H1 (cell line): ENCODE data around the gene AURKB. TPM values are rescaled to one million over a fixed set of nuclear protein-coding genes. Genes with fewer than 3 reads are reported as not detected.

ENCODE experiments used
- EGR1 ChIP-seq: IDR thresholded peaks from 2 replicates; pipeline ENCODE4 v1.6.1; 2011; ENCODE audit warnings: low read depth, low read length, borderline replicate concordance
- JUN ChIP-seq: IDR thresholded peaks from 2 replicates; pipeline ENCODE4 v1.6.1; 2011; ENCODE audit warnings: low read depth, mild to moderate bottlenecking, improper control_type of control experiment, low read length
- JUND ChIP-seq: IDR thresholded peaks from 2 replicates; pipeline ENCODE4 v1.6.1; 2011; ENCODE audit warnings: mild to moderate bottlenecking, improper control_type of control experiment, low read length
- MAFK ChIP-seq: IDR thresholded peaks from 2 replicates; pipeline ENCODE4 v1.6.1; 2012; ENCODE audit warnings: low read depth, mild to moderate bottlenecking, improper control_type of control experiment, low read length
- PHF8 ChIP-seq: fragments of 200-600 bp; sonication (generic); conservative IDR thresholded peaks from 2 replicates; pipeline ENCODE4 v1.7.1; 2012; ENCODE audit warnings: low read depth, mild to moderate bottlenecking, inconsistent platforms, low read length, moderate library complexity
- POLR2AphosphoS5 ChIP-seq: IDR thresholded peaks from 2 replicates; pipeline ENCODE4 v1.6.1; 2011; ENCODE audit warnings: low read depth, low read length
- SAP30 ChIP-seq: fragments of 300-600 bp; sonication (generic); IDR thresholded peaks from 2 replicates; pipeline ENCODE4 v1.7.1; 2012; ENCODE audit warnings: low read length, moderate library complexity, mild to moderate bottlenecking, inconsistent platforms; ENCODE audit not compliant: insufficient read depth, insufficient replicate concordance
- SP4 ChIP-seq: IDR thresholded peaks from 2 replicates; pipeline ENCODE4 v1.6.1; 2012; ENCODE audit warnings: low read length, inconsistent platforms
- SRF ChIP-seq: IDR thresholded peaks from 2 replicates; pipeline ENCODE4 v1.6.1; 2011; ENCODE audit warnings: mild to moderate bottlenecking, low read depth, low read length, moderate library complexity
- TEAD4 ChIP-seq: IDR thresholded peaks from 2 replicates; pipeline ENCODE4 v1.6.1; 2012; ENCODE audit warnings: low read depth, low read length, inconsistent platforms, mixed read lengths
- polyA plus RNA-seq, 7 experiments: library from polyadenylated mRNA; depleted of rRNA in 3 of 7; stranded (reverse) in 5 of 7; unstranded in 2 of 7; fragments of >200 nt in 5 of 7; fragments of 200-250 nt in 2 of 7; gene quantifications; 1 replicate in 5 of 7; 2 replicates in 1 of 7; 4 replicates in 1 of 7; pipeline versions ENCODE4 v1.2.1 to v1.2.3, GENCODE V29; 2011 to 2013; ENCODE audit warnings: missing spikeins in 2 of 7, mixed read lengths in 2 of 7
- total RNA-seq: library from RNA; stranded (reverse); fragmentation: NEBNext Ultra II Directional; extraction: Animal tissue kit (Norgen Biotek cat#: 25700); gene quantifications from 2 replicates; pipeline ENCODE4 v1.2.1, GENCODE V29; 2021
- TF ChIP-seq, protein P1 (sequence below): fragments of 300-600 bp; sonication (generic); IDR thresholded peaks from 2 replicates; pipeline ENCODE4 v1.7.1; 2012; ENCODE audit warnings: low read length, moderate library complexity, mild to moderate bottlenecking, inconsistent platforms; ENCODE audit not compliant: insufficient replicate concordance

AURKB gene
- total and polyA plus RNA-seq, 2 of the 8 experiments (the other 6 are each of a cell fraction or from before 2014, with no cell fraction given) = 102 to 160 TPM

DNA sequence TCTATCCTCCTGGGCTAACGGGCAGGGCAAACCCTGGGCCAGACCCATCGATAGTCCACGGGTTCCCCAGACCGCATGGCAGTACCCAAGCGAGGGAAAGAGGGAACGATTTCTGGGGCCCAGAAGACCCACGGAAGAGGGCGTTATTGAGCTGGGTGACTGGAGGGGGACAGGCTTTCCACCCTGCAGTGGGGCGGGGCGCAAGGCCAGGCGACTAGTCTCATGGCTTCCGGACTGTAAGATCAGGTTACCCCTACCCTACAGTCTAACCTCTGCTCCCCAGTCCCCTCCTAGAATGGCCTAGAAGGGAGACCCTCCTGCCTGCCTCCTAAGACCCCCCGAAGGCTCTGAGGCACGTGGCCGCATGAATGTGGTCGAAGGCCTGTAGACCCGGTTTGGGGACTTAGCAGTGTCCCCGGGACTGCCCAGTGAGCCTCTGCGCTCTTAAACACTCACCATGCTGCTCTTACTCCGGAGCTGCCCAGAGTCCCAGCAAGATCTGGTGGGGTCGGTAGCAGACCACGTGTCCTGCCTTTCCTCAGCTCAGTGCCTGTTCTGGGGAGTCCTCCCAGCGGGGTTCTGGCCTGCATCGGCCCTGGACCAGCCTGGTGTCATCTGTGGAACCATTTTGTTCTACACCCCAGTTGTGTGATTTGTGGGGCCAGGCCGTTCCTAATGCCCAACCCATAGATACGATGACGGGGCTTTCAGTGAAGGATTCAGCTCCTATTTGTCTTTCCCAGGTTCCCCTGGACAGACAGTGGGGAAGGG, 13.2 kb upstream of the AURKB start (continued):
- peak; percentile 46 for TF ChIP-seq SAP30
- TF ChIP-seq SP4 = no peak
- TF ChIP-seq TEAD4 = no peak
- TF ChIP-seq SRF = no peak
- no peak for TF ChIP-seq JUND
- peak; percentile 51; the same call in 1 of the 2 replicates for TF ChIP-seq POLR2AphosphoS5
- no peak for TF ChIP-seq JUN
- TF ChIP-seq PHF8 = peak; percentile 51; the same call in 1 of the 2 replicates
- TF ChIP-seq, protein P1, sequence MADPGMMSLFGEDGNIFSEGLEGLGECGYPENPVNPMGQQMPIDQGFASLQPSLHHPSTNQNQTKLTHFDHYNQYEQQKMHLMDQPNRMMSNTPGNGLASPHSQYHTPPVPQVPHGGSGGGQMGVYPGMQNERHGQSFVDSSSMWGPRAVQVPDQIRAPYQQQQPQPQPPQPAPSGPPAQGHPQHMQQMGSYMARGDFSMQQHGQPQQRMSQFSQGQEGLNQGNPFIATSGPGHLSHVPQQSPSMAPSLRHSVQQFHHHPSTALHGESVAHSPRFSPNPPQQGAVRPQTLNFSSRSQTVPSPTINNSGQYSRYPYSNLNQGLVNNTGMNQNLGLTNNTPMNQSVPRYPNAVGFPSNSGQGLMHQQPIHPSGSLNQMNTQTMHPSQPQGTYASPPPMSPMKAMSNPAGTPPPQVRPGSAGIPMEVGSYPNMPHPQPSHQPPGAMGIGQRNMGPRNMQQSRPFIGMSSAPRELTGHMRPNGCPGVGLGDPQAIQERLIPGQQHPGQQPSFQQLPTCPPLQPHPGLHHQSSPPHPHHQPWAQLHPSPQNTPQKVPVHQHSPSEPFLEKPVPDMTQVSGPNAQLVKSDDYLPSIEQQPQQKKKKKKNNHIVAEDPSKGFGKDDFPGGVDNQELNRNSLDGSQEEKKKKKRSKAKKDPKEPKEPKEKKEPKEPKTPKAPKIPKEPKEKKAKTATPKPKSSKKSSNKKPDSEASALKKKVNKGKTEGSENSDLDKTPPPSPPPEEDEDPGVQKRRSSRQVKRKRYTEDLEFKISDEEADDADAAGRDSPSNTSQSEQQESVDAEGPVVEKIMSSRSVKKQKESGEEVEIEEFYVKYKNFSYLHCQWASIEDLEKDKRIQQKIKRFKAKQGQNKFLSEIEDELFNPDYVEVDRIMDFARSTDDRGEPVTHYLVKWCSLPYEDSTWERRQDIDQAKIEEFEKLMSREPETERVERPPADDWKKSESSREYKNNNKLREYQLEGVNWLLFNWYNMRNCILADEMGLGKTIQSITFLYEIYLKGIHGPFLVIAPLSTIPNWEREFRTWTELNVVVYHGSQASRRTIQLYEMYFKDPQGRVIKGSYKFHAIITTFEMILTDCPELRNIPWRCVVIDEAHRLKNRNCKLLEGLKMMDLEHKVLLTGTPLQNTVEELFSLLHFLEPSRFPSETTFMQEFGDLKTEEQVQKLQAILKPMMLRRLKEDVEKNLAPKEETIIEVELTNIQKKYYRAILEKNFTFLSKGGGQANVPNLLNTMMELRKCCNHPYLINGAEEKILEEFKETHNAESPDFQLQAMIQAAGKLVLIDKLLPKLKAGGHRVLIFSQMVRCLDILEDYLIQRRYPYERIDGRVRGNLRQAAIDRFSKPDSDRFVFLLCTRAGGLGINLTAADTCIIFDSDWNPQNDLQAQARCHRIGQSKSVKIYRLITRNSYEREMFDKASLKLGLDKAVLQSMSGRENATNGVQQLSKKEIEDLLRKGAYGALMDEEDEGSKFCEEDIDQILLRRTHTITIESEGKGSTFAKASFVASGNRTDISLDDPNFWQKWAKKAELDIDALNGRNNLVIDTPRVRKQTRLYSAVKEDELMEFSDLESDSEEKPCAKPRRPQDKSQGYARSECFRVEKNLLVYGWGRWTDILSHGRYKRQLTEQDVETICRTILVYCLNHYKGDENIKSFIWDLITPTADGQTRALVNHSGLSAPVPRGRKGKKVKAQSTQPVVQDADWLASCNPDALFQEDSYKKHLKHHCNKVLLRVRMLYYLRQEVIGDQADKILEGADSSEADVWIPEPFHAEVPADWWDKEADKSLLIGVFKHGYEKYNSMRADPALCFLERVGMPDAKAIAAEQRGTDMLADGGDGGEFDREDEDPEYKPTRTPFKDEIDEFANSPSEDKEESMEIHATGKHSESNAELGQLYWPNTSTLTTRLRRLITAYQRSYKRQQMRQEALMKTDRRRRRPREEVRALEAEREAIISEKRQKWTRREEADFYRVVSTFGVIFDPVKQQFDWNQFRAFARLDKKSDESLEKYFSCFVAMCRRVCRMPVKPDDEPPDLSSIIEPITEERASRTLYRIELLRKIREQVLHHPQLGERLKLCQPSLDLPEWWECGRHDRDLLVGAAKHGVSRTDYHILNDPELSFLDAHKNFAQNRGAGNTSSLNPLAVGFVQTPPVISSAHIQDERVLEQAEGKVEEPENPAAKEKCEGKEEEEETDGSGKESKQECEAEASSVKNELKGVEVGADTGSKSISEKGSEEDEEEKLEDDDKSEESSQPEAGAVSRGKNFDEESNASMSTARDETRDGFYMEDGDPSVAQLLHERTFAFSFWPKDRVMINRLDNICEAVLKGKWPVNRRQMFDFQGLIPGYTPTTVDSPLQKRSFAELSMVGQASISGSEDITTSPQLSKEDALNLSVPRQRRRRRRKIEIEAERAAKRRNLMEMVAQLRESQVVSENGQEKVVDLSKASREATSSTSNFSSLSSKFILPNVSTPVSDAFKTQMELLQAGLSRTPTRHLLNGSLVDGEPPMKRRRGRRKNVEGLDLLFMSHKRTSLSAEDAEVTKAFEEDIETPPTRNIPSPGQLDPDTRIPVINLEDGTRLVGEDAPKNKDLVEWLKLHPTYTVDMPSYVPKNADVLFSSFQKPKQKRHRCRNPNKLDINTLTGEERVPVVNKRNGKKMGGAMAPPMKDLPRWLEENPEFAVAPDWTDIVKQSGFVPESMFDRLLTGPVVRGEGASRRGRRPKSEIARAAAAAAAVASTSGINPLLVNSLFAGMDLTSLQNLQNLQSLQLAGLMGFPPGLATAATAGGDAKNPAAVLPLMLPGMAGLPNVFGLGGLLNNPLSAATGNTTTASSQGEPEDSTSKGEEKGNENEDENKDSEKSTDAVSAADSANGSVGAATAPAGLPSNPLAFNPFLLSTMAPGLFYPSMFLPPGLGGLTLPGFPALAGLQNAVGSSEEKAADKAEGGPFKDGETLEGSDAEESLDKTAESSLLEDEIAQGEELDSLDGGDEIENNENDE = no peak
- TF ChIP-seq EGR1 = no peak
- TF ChIP-seq MAFK = no peak
